Measurements from ENCODE around the gene LPO.

The LPO gene

DNA sequence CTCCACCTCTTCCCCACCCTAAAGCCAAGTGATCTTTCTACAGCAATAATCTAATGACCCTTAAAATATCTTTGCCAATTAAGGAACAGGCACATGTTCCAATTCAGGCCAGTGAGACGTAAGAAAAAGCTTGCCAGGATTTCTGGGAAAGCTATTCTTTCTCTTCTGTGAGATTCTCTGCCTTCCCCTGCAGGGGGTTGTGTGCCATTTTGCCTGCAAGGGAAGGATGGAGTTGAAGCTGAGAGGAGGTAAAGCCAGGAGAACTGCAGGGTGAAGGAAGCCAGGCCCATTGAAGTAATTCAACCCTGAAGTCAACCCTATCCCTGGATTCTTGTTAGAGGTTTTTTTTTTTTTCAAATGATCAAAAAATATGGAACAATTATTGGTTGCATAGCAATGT is 9.0 kb upstream of the LPO start:
- no peak for DNase-seq (ENCODE audit: low read depth)

- DNase-seq (ENCODE audit: low read depth), result no peak
These were observed 8.5 kb upstream of the LPO start for GRCh38 chr17:58229881-58230280.

- no peak for DNase-seq (ENCODE audit: low read depth)
These were observed 6.7 kb upstream of the LPO start for GRCh38 chr17:58231641-58232040.

GRCh38 chr17:58232707-58233156 is 5.7 kb upstream of the LPO start:
- DNase-seq (ENCODE audit: low read depth), result no peak

GRCh38 chr17:58233543-58233942 is 4.8 kb upstream of the LPO start:
- no peak for DNase-seq (ENCODE audit: low read depth)

- no peak for DNase-seq (ENCODE audit: low read depth)
These were observed 3.9 kb upstream of the LPO start for GRCh38 chr17:58234512-58234911.

DNA sequence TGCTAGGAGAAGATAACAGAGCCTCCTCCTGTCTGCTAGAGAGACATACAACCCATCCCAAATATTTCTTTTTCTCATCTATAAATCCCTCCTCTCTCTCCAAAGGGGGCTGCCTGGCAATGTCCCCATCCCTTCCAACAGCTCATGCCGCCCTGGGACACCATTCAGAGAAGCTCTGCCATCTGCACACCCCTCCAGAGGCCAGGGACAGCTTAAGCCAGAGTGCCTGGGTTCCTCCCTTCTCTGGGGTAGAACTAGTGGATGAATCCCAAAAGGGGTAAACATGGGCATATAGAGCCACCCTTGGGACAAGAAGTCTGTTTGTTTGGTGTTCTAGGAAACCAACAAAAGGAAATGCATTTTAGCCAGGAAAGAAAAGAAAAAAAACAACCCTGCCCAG is 2.6 kb upstream of the LPO start:
- no peak for DNase-seq (ENCODE audit: low read depth)

DNA sequence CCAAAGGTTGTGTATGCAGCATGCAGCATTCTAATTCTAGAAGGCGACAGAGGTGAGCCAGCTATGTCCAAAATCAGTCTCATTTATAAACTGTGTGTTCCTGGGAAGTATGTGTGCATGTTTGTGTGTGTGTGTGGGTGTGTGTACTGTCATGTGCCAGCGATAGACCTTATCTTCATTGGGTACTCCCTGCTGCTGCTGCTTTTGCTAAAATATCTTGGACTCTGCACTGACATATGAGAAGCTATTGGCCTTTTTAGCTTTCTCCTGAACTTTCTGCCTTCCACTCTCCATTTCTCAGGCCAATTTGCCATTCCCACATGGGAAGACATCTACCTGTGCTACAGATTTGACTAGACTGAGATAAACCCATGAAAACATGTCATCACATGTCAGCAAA is 2.0 kb upstream of the LPO start:
- DNase-seq (ENCODE audit: low read depth), result no peak

DNA sequence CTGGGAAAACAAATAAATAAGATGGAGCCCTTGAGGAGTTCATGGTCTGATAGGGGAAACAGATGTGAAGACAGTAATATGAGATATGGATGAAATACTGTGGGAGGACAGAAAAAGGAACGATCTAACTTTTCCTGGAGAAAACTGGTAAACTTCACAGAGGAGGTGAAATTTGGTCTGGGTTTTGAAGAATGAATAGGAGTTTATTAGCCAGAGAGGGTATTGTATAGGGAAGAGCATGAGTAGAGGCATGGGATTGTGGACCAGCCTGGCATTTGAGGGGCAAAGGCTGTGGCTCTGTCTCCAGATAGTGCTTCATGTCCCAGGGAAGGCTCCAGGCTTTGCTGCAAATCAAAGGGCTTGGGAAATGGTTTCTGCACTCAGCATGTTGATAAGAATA is 1.6 kb downstream of the LPO start:
- no peak for DNase-seq (ENCODE audit: low read depth)

- no peak for DNase-seq (ENCODE audit: low read depth)
These were observed 3.9 kb downstream of the LPO start for GRCh38 chr17:58242171-58242784.

DNA sequence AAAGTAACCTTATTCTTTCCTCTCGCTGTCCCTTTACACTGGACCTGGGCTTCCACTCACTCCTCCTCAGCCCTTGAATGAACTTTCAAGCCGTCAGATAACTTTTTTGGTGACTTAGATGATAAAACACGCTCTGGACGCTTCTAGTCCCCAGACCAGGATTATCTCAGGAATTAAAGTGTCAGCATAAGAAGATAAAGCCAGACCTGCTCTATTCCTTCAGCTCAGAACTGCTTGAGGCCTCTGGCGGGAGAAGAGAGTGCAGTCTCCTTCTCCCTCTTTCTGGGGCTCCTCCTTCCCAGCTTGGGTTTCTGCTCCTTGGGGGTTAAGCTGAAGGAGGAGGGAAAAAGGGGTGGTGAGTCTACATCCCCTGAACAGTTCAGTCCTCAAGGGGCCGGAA is 6.6 kb downstream of the LPO start:
- DNase-seq (ENCODE audit: low read depth), result no peak

- no peak for DNase-seq (ENCODE audit: low read depth)
These were observed 7.2 kb downstream of the LPO start for GRCh38 chr17:58245428-58246103.

GRCh38 chr17:58246104-58246740 is 7.8 kb downstream of the LPO start:
- DNase-seq (ENCODE audit: low read depth), result no peak

DNA sequence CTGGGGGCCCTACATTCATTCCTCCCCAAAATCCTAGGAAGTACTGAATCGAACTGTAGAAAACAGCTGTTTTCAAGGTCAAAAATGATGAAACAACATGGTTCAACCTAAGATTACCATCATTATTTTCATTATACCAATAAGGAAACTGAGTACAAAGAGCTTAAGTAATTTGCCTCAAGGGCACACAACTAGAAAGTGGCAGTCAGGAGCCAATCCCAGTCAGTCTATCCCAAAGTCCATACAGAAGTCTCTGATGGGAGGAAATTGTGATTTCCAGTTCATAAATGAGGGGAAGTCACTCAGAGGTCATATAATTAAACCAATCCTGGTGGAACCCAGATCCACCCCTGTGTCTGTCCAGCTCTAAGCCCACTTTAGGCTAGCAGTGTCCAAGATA is 8.4 kb downstream of the LPO start:
- DNase-seq (ENCODE audit: low read depth), result no peak

DNA sequence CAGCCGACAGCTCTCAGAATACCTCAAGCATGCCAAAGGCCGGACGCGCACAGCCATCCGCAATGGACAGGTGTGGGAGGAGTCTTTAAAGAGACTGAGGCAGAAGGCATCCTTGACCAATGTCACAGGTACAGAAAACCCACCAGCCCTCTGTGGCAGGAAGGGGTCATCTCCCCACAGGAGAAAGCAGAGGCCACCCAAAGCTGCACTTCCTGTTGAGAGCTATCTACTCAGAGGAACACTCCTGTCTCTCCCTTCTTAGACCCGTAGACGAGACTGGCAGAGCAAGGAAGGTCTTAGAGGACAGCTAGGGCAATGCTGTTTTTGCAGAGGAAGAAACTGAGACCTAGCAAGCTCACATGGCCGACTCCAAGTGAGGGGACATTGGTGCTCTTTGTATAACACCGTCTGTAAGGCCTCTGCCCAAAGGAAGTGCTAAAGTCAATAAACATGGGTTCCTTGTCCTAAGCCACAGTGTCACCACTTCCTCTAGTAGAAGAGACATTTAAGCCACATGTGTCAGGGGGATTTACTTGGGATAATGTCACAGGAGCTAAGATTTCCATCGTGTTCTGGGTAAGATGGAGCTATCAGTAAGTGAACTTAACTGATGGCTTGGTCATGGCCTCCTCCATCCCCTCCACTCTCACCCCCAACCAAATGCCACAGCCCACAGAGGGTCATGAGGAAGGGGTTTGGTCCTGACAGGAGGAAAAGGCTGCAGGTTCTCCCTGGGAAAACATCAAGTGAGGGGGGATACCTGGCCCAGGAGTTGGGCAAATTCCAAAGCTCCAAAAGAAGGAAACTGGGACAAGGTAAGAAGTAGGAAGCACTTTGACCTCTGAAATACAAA is 9.4 kb downstream of the LPO start:
- DNase-seq (ENCODE audit: low read depth), result no peak

GRCh38 chr17:58248955-58249269 is 10.5 kb downstream of the LPO start:
- no peak for DNase-seq (ENCODE audit: low read depth)

- DNase-seq (ENCODE audit: low read depth), result peak; percentile 65
These were observed 11.1 kb downstream of the LPO start for GRCh38 chr17:58249270-58250133.

DNA sequence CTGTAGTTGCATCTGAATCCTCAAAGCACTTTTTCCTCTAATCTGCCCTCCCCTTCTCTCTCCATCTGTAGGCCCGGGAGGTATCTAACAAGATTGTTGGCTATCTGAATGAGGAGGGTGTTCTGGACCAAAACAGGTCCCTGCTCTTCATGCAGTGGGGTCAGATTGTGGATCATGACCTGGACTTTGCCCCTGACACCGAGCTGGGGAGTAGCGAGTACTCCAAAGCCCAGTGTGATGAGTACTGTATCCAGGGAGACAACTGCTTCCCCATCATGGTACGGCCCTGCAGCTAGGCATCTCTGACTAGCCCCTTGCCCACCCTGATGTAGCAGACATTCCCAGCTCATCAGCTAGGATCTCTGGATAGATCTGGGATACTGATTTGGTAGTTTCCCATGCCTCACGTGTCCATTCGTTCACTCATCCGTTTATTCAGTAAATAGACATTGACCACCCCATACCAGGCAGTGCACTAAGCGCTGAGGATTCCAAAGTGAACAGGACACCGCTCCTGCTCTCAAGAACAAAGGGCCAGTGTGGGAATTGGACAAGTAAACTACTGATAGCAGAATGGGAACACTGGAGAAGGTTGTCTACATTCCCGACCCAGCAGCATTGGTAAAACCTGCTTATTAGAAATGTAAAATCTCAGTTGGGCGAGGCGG is 12.1 kb downstream of the LPO start:
- DNase-seq (ENCODE audit: low read depth), result no peak

- no peak for DNase-seq (ENCODE audit: low read depth)
These were observed 13.8 kb downstream of the LPO start for GRCh38 chr17:58252141-58252540.

DNA sequence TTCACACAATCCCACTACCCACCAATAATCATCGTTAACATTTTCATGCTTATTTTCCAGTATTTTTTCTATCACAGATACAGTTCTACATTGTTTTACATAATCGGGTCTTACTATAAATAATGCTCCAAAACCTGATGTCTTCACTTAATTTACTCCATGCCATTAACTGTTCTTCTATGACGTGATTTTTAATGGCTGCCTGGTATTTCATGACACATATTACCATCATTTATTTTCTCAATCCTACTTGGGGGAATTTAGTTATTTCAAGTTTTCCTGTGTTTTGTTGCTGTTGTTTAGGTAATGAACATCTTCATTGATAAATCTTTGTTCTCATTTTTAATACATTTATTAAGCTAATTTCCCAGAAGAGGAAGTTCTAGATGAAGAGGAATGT is 14.7 kb downstream of the LPO start:
- no peak for DNase-seq (ENCODE audit: low read depth)

GRCh38 chr17:58254803-58255202 is 16.4 kb downstream of the LPO start:
- DNase-seq (ENCODE audit: low read depth), result no peak

All from stimulated activated CD8-positive, alpha-beta memory T cell treated with anti-CD3 and anti-CD28 coated beads, Interleukin-12 subunit alpha, Interleukin-12 subunit beta, amount 100 ng/mL, for 4 hours (primary cell).